HL-60 (cell line): ENCODE results near the gene DCC.
A peak's percentile ranks its signal among the peaks of the same experiment; 100 is the strongest.

ENCODE experiments used
- DNase-seq, 2 experiments: peaks; one replicate each; pipeline ENCODE4 v3.0.0-alpha.2; 2010 to 2020; ENCODE audit warnings: low read depth in 1 of 2, low spot score in 1 of 2
- H3K27ac ChIP-seq: fragments of 250-450 bp; sonication (Bioruptor Pico); replicated peaks from 2 replicates; pipeline ENCODE4 v1.5.1; 2020; ENCODE audit warnings: mild to moderate bottlenecking, moderate library complexity
- H3K27me3 ChIP-seq: fragments of 250-450 bp; sonication (Bioruptor Pico); 2 replicates; pipeline ENCODE4 v1.5.1; 2021; ENCODE audit warnings: mild to moderate bottlenecking, moderate library complexity; ENCODE audit not compliant: insufficient read depth, poor library complexity, severe bottlenecking
- H3K4me3 ChIP-seq: replicated peaks from 2 replicates; pipeline ENCODE4 v1.5.1; 2011; ENCODE audit warnings: mild to moderate bottlenecking, control low read depth, low read length; ENCODE audit not compliant: insufficient read depth
- GABPA ChIP-seq: IDR thresholded peaks from 2 replicates; pipeline ENCODE4 v1.6.1; 2012; ENCODE audit warnings: low read depth
- POLR2AphosphoS5 ChIP-seq: IDR thresholded peaks from 2 replicates; pipeline ENCODE4 v1.6.1; 2012; ENCODE audit warnings: low read depth
- SPI1 ChIP-seq: IDR thresholded peaks from 2 replicates; pipeline ENCODE4 v1.6.1; 2012; ENCODE audit warnings: low read depth, mild to moderate bottlenecking, borderline replicate concordance
- TF ChIP-seq, protein P1 (sequence below): IDR thresholded peaks from 2 replicates; pipeline ENCODE4 v1.6.1; 2012; ENCODE audit warnings: low read depth; ENCODE audit not compliant: insufficient replicate concordance
- TF ChIP-seq, protein P2 (sequence below): IDR thresholded peaks from one replicate; pipeline ENCODE4 v1.5.1; 2011; ENCODE audit warnings: low read length, control low read depth, inconsistent platforms; ENCODE audit not compliant: insufficient read depth

DCC gene

GRCh38 chr18:53402670-53403069 lies 1062.7 kb downstream of the DCC start:
- no peak for DNase-seq
- H3K27ac ChIP-seq = no peak overlapping the region
- TF ChIP-seq, protein P1, sequence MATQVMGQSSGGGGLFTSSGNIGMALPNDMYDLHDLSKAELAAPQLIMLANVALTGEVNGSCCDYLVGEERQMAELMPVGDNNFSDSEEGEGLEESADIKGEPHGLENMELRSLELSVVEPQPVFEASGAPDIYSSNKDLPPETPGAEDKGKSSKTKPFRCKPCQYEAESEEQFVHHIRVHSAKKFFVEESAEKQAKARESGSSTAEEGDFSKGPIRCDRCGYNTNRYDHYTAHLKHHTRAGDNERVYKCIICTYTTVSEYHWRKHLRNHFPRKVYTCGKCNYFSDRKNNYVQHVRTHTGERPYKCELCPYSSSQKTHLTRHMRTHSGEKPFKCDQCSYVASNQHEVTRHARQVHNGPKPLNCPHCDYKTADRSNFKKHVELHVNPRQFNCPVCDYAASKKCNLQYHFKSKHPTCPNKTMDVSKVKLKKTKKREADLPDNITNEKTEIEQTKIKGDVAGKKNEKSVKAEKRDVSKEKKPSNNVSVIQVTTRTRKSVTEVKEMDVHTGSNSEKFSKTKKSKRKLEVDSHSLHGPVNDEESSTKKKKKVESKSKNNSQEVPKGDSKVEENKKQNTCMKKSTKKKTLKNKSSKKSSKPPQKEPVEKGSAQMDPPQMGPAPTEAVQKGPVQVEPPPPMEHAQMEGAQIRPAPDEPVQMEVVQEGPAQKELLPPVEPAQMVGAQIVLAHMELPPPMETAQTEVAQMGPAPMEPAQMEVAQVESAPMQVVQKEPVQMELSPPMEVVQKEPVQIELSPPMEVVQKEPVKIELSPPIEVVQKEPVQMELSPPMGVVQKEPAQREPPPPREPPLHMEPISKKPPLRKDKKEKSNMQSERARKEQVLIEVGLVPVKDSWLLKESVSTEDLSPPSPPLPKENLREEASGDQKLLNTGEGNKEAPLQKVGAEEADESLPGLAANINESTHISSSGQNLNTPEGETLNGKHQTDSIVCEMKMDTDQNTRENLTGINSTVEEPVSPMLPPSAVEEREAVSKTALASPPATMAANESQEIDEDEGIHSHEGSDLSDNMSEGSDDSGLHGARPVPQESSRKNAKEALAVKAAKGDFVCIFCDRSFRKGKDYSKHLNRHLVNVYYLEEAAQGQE = no peak
- TF ChIP-seq POLR2AphosphoS5 = no peak
- TF ChIP-seq GABPA = no peak
- TF ChIP-seq, protein P2, sequence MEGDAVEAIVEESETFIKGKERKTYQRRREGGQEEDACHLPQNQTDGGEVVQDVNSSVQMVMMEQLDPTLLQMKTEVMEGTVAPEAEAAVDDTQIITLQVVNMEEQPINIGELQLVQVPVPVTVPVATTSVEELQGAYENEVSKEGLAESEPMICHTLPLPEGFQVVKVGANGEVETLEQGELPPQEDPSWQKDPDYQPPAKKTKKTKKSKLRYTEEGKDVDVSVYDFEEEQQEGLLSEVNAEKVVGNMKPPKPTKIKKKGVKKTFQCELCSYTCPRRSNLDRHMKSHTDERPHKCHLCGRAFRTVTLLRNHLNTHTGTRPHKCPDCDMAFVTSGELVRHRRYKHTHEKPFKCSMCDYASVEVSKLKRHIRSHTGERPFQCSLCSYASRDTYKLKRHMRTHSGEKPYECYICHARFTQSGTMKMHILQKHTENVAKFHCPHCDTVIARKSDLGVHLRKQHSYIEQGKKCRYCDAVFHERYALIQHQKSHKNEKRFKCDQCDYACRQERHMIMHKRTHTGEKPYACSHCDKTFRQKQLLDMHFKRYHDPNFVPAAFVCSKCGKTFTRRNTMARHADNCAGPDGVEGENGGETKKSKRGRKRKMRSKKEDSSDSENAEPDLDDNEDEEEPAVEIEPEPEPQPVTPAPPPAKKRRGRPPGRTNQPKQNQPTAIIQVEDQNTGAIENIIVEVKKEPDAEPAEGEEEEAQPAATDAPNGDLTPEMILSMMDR = no peak
- no peak for TF ChIP-seq SPI1

GRCh38 chr18:53408271-53408670 lies 1068.3 kb downstream of the DCC start:
- DNase-seq = peak; percentile 54 to 63
- Histone ChIP-seq H3K4me3 (no peak overlapping the region), H3K27me3 (no peaks in the 10 kb centered on the region), H3K27ac (no peak overlapping the region; the same call in 1 of the 2 replicates)
- TF ChIP-seq GABPA (no peak), SPI1 (no peak), POLR2AphosphoS5 (no peak)
- TF ChIP-seq, protein P1 = no peak
- TF ChIP-seq, protein P2 = no peak

More at GRCh38 chr18:53402670-53403069, 1062.7 kb downstream of the DCC start:
- Histone ChIP-seq H3K4me3 (no peak overlapping the region), H3K27me3 (no peaks in the 10 kb centered on the region)

- no peak for DNase-seq
- no peak overlapping the region for H3K4me3 ChIP-seq
- no peaks in the 10 kb centered on the region for H3K27me3 ChIP-seq
- no peak overlapping the region for H3K27ac ChIP-seq
- TF ChIP-seq POLR2AphosphoS5 = no peak
- TF ChIP-seq, protein P1 = no peak
- no peak for TF ChIP-seq SPI1
- TF ChIP-seq, protein P2 = no peak
- TF ChIP-seq GABPA = no peak
Observed at GRCh38 chr18:53411511-53411910, 1071.5 kb downstream of the DCC start.
